HFF-Myc (cell line): ENCODE data around the gene DNER.

Experiments
- DNase-seq: peaks from one replicate; pipeline ENCODE4 v3.0.0-alpha.2; 2011; ENCODE audit warnings: low read depth; ENCODE audit errors: extremely low read depth
- H3K4me3 ChIP-seq: replicated peaks from 2 replicates; pipeline ENCODE4 v1.5.1; 2011; ENCODE audit warnings: low read depth, mild to moderate bottlenecking, control low read depth, low read length
- CTCF ChIP-seq: IDR thresholded peaks from 2 replicates; pipeline ENCODE4 v1.5.1; 2012; ENCODE audit warnings: mild to moderate bottlenecking, low read depth, low read length, control low read depth; ENCODE audit errors: missing control alignments

The DNER gene

GRCh38 chr2:229586012-229586411, 128.3 kb downstream of the DNER start:
- DNase-seq: no peak
- TF ChIP-seq CTCF: no peak
- no peak overlapping the region for H3K4me3 ChIP-seq

- no peak for TF ChIP-seq CTCF
- no peak overlapping the region for H3K4me3 ChIP-seq
- no peak for DNase-seq
Observed at GRCh38 chr2:229582151-229582550, 132.2 kb downstream of the DNER start.

- H3K4me3 ChIP-seq: no peak overlapping the region
- no peak for DNase-seq
- no peak for TF ChIP-seq CTCF
Observed at GRCh38 chr2:229578052-229578846, 136.1 kb downstream of the DNER start.

GRCh38 chr2:229575569-229576315, 138.6 kb downstream of the DNER start:
- H3K4me3 ChIP-seq: no peak overlapping the region
- TF ChIP-seq CTCF: no peak
- no peak for DNase-seq

- TF ChIP-seq CTCF: no peak
- no peak overlapping the region for H3K4me3 ChIP-seq
- DNase-seq: no peak
Observed at GRCh38 chr2:229572507-229573271, 141.7 kb downstream of the DNER start.

GRCh38 chr2:229571243-229571642, 143.1 kb downstream of the DNER start:
- DNase-seq: no peak
- no peak overlapping the region for H3K4me3 ChIP-seq
- no peak for TF ChIP-seq CTCF
